Thoracic aorta (tissue), 2 donors: ENCODE data around the gene SMAD4. TPM values are rescaled to one million over a fixed set of nuclear protein-coding genes. Genes with fewer than 3 reads are reported as not detected.

Experiments
- ATAC-seq: fragments of 150-250 bp; one replicate; pipeline ENCODE4 v1.8.0; 2017; ENCODE audit warnings: low read depth; ENCODE audit not compliant: insufficient number of reproducible peaks, low FRiP score
- DNase-seq: peaks from one replicate; pipeline ENCODE4 v3.0.0-alpha.2; 2020; ENCODE audit warnings: low spot score
- H3K27ac ChIP-seq, 2 donors: fragments of 200-600 bp; sonication (generic); 1 replicate in 1 of 2; 2 replicates in 1 of 2; pipeline ENCODE4 v1.5.1; 2016; ENCODE audit warnings: mild to moderate bottlenecking in 2 of 2, moderate library complexity in 2 of 2
- H3K27me3 ChIP-seq: fragments of 200-600 bp; sonication (generic); replicated peaks from 2 replicates; pipeline ENCODE4 v1.6.0; 2016; ENCODE audit warnings: mild to moderate bottlenecking; ENCODE audit not compliant: insufficient read depth
- H3K36me3 ChIP-seq: fragments of 200-600 bp; sonication (generic); one replicate; pipeline ENCODE4 v1.5.1; 2016
- H3K4me1 ChIP-seq, 2 donors: fragments of 200-600 bp; sonication (generic); 1 replicate in 1 of 2; 2 replicates in 1 of 2; pipeline versions ENCODE4 v1.5.1 to v1.6.0; 2016; ENCODE audit warnings: low read depth in 2 of 2, mild to moderate bottlenecking in 1 of 2; ENCODE audit not compliant: control insufficient read depth in 1 of 2
- H3K4me3 ChIP-seq: fragments of 200-600 bp; sonication (generic); 2 replicates; pipeline ENCODE4 v1.5.1; 2016; ENCODE audit warnings: mild to moderate bottlenecking
- H3K9me3 ChIP-seq: fragments of 200-600 bp; sonication (generic); 2 replicates; pipeline ENCODE4 v1.5.1; 2016
- CTCF ChIP-seq: fragments of 200-600 bp; sonication (generic); IDR thresholded peaks from one replicate; pipeline ENCODE4 v1.5.1; 2019; ENCODE audit warnings: antibody characterized with exemption
- total RNA-seq, 2 donors: library from RNA; depleted of rRNA; stranded (reverse); fragments of >200 nt; gene quantifications; one replicate each; pipeline versions ENCODE4 v1.1.0 to v1.2.3, GENCODE V29; 2016

SMAD4 gene
- total RNA-seq, 2 donors from 2014 or later = 115 to 155 TPM

GRCh38 chr18:51069885-51070284, 39.9 kb downstream of the SMAD4 start:
- Histone ChIP-seq H3K27me3 (no peaks in the 10 kb centered on the region), H3K9me3 (no peaks in the 10 kb centered on the region), H3K27ac (no peak overlapping the region), H3K36me3 (peaks cover 7% of the 10 kb centered on the region), H3K4me1 (peaks cover 5 to 15% of the 10 kb centered on the region in 2 donors), H3K4me3 (no peak overlapping the region)
- DNase-seq (no peak), ATAC-seq (no peak)
- no peak for TF ChIP-seq CTCF

GRCh38 chr18:51070545-51070944, 40.5 kb downstream of the SMAD4 start:
- ATAC-seq = no peak
- Histone ChIP-seq H3K9me3 (no peaks in the 10 kb centered on the region), H3K4me3 (no peak overlapping the region), H3K27me3 (no peaks in the 10 kb centered on the region), H3K27ac (no peak overlapping the region), H3K36me3 (peaks cover 3% of the 10 kb centered on the region), H3K4me1 (peaks cover 5 to 15% of the 10 kb centered on the region in 2 donors)
- no peak for DNase-seq
- no peak for TF ChIP-seq CTCF

- no peak for DNase-seq
- Histone ChIP-seq H3K27me3 (no peaks in the 10 kb centered on the region), H3K9me3 (no peaks in the 10 kb centered on the region), H3K36me3 (peaks cover 6% of the 10 kb centered on the region), H3K4me3 (no peak overlapping the region), H3K27ac (no peak overlapping the region), H3K4me1 (peaks cover 8 to 9% of the 10 kb centered on the region in 2 donors)
- no peak for ATAC-seq
- no peak for TF ChIP-seq CTCF
These were observed 42.7 kb downstream of the SMAD4 start for GRCh38 chr18:51072586-51073313.

- TF ChIP-seq CTCF = no peak
- no peaks in the 10 kb centered on the region for H3K27me3 ChIP-seq
- H3K9me3 ChIP-seq = no peaks in the 10 kb centered on the region
- H3K4me1 ChIP-seq = peaks cover 0 to 9% of the 10 kb centered on the region in 2 donors
- ATAC-seq (no peak), DNase-seq (no peak)
- H3K27ac ChIP-seq = no peak overlapping the region
- H3K4me3 ChIP-seq = no peak overlapping the region
- H3K36me3 ChIP-seq = peaks cover 16% of the 10 kb centered on the region
These were observed 44.6 kb downstream of the SMAD4 start for GRCh38 chr18:51074605-51075004.

- ATAC-seq (no peak), DNase-seq (no peak)
- Histone ChIP-seq H3K4me1 (peaks cover 0 to 9% of the 10 kb centered on the region in 2 donors), H3K27ac (no peak overlapping the region), H3K27me3 (no peaks in the 10 kb centered on the region), H3K36me3 (peaks cover 26% of the 10 kb centered on the region), H3K9me3 (no peaks in the 10 kb centered on the region), H3K4me3 (no peak overlapping the region)
- TF ChIP-seq CTCF = no peak
These were observed 46.5 kb downstream of the SMAD4 start for GRCh38 chr18:51076503-51076902.
